Activated naive CD8-positive, alpha-beta T cell treated with anti-CD3 and anti-CD28 coated beads for 36 hours (primary cell): ENCODE data around the gene SDHA. TPM values are rescaled to one million over a fixed set of nuclear protein-coding genes. Genes with fewer than 3 reads are reported as not detected.
A peak's percentile ranks its signal among the peaks of the same experiment; 100 is the strongest.
"Not testable (repeated sequence)": the region's sequence is repeated elsewhere in the genome, so short reads cannot be mapped to it uniquely, and the experiment has no call there.

Source experiments
- DNase-seq: peaks from one replicate; pipeline ENCODE4 v3.0.0; 2021
- H3K27ac Mint-ChIP-seq: one replicate; pipeline ENCODE4 v1.8.0; 2022; ENCODE audit warnings: mild to moderate bottlenecking, moderate library complexity, mixed read lengths
- H3K27me3 Mint-ChIP-seq: one replicate; pipeline ENCODE4 v1.8.0; 2022; ENCODE audit warnings: mild to moderate bottlenecking, mixed read lengths
- H3K36me3 Mint-ChIP-seq: one replicate; pipeline ENCODE4 v1.8.0; 2021; ENCODE audit warnings: mild to moderate bottlenecking, mixed read lengths
- H3K4me1 Mint-ChIP-seq: one replicate; pipeline ENCODE4 v1.8.0; 2021; ENCODE audit warnings: mixed read lengths
- H3K4me3 Mint-ChIP-seq: one replicate; pipeline ENCODE4 v1.8.0; 2022; ENCODE audit warnings: mild to moderate bottlenecking, moderate library complexity, mixed read lengths
- H3K9me3 Mint-ChIP-seq: one replicate; pipeline ENCODE4 v1.8.0; 2022; ENCODE audit warnings: mixed read lengths
- total RNA-seq, 2 experiments: library from RNA; stranded (reverse); gene quantifications; one replicate each; pipeline ENCODE4 v1.2.3, GENCODE V29; 2021

Gene SDHA
- total RNA-seq, 2 experiments from 2014 or later: 146 to 149 TPM

DNA sequence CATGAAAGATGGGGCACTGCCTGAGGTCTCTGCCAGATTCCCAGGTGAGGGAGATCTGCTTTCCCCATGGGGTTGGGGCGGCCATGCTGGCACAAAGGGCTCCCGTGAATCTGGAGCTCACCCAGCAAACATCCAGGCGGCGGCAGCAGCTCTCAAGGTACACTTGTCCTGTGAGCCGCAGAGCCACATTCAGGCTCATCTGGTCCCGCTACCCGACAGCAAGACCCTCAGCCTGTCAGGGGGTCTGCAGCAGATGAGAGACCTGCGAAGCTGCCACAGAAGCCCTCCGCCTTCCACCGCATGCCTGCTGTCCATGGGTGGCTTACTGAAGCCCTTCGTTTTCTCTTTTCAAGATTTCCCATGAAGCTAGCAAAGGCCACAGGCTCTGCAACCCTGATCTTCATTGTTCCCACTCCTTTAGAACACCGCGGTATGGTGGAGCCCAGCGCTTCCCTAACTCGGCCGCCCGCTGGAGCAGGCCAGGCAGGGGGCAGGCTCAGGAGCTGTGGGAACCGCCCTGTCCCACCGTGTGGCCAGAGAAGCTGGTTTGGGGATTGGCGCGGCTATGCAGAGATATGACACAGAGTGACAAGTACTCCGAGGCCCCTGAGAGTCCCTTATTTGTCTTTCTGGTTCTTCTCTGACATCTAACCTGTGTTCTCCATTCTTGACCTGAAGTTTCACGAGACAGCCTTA lies 18.0 kb upstream of the SDHA start:
- H3K27me3 Mint-ChIP-seq: no peaks in the 10 kb centered on the region
- H3K9me3 Mint-ChIP-seq: no peaks in the 10 kb centered on the region
- H3K27ac Mint-ChIP-seq: no peak overlapping the region
- no peaks in the 10 kb centered on the region for H3K4me1 Mint-ChIP-seq
- H3K4me3 Mint-ChIP-seq: no peak overlapping the region
- no peak for DNase-seq
- H3K36me3 Mint-ChIP-seq: no peaks in the 10 kb centered on the region

DNA sequence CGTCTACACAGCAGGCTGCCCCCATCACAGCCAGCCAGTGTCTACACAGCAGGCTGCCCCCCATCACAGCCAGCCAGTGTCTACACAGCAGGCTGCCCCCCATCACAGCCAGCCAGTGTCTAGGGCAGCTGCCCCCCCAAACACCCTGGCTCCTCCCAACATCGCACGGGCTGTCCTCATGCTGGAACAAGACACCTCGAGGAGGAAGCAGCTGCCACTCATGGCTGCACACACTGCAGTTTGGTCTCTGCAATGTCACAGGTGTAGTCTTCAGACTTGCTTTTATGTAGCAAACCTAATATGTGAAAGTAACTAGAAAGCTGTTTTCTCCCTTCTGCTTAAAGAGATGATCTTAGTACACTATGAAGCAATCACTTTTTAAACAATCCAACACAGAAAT lies 17.1 kb upstream of the SDHA start:
- Mint-ChIP-seq H3K4me1 (no peaks in the 10 kb centered on the region), H3K4me3 (no peak overlapping the region)

DNA sequence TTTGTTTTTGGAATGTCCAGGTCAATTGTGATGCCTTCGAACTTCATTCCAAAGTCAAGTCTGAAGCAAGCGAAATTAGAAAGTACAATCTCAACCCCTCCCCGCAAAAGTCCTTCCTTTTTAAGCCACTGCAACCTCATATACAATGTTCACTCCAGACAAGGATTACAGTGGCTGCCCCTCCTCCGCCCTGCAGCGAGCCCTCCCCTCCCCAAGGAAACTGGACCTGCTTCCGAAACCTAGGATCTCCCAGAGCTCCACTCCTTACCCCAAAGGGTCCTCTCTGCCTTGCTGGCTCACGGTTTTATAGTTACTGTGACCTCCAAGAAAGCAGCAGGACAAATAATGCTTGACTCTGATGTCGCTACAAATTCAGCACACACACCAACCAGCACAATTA lies 16.4 kb upstream of the SDHA start:
- Mint-ChIP-seq H3K4me3 (no peak overlapping the region), H3K27ac (no peak overlapping the region)

More for the DNA sequence above, 17.1 kb upstream of the SDHA start:
- no peak for DNase-seq
- no peaks in the 10 kb centered on the region for H3K9me3 Mint-ChIP-seq
- no peaks in the 10 kb centered on the region for H3K36me3 Mint-ChIP-seq
- H3K27ac Mint-ChIP-seq: no peak overlapping the region
- H3K27me3 Mint-ChIP-seq: no peaks in the 10 kb centered on the region

DNA sequence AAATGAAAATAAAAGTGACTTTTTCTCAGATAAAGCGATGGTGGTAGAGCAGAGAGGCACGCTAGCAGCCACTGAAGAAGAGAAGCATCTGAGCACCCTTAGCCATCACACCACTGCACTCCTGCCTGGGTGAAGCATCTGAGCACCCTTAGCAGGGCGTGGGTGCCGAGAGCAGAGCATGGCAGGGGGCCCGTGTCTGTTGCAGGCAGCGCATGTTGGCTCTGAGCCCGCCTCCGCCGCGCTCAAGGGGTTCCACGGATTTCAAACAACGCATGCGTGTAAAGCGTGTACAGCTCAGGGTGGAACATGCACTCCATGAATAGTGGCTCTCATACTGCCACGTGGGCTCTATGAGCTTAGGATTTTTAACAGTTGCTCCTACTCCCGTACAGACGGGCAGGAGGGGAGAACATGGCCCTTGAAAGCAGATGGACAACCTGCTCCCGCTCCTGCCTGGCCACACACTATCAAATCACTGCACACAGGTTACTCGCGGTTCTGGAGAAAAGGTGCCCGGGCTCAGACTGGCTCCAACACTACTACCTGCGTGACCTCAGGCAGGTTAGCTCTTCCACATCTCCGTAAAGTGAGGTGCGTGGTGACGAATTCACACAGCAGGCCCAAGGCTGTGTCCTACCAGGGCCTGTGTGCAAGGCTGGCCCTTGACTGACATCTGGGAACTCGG lies 14.7 kb upstream of the SDHA start:
- H3K27me3 Mint-ChIP-seq: no peaks in the 10 kb centered on the region
- H3K4me1 Mint-ChIP-seq: no peaks in the 10 kb centered on the region
- no peaks in the 10 kb centered on the region for H3K9me3 Mint-ChIP-seq
- DNase-seq: no peak
- no peak overlapping the region for H3K4me3 Mint-ChIP-seq
- H3K36me3 Mint-ChIP-seq: no peaks in the 10 kb centered on the region
- no peak overlapping the region for H3K27ac Mint-ChIP-seq

More for the DNA sequence above, 16.4 kb upstream of the SDHA start:
- Mint-ChIP-seq H3K9me3 (no peaks in the 10 kb centered on the region), H3K36me3 (no peaks in the 10 kb centered on the region), H3K27me3 (no peaks in the 10 kb centered on the region), H3K4me1 (no peaks in the 10 kb centered on the region)
- DNase-seq: no peak

DNA sequence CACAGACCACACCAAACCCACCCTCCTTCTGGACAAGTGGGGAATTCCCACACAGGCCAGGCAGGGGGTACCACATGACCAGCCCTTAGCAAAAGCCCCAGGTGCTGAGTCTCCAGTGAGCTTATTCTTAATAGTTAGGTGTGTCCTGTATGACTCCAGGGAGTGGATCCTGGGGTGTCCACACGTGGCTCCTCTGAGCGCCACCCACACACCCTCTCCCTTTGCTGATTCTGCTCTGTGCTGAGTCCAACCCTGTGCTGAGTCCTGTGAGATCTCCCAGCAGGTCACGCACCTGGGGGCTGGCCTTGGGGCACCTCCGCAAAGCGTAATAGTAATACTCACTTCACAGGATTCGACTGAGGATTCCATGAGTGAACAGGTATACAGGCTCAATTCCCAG lies 14.1 kb upstream of the SDHA start:
- no peak overlapping the region for H3K4me3 Mint-ChIP-seq
- H3K36me3 Mint-ChIP-seq: no peaks in the 10 kb centered on the region
- H3K9me3 Mint-ChIP-seq: no peaks in the 10 kb centered on the region
- H3K27ac Mint-ChIP-seq: no peak overlapping the region
- DNase-seq: no peak
- no peaks in the 10 kb centered on the region for H3K27me3 Mint-ChIP-seq
- peaks cover 3% of the 10 kb centered on the region for H3K4me1 Mint-ChIP-seq

DNA sequence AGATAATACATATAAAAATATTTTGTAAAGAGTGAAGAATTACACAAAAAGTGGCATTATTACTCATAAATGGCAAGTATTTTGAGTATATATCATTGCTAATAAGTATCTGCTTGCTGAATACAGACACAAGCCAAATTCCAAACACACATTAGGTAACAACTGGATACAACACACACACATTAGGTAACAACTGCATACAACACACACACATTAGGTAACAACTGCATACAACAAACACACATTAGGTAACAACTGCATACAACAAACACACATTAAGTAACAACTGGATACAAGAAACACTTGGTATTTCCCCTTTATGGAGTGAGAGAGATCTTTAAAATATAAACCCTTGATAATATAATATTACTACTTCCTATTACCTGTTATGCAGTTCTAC lies 13.7 kb upstream of the SDHA start:
- no peak overlapping the region for H3K4me3 Mint-ChIP-seq
- H3K36me3 Mint-ChIP-seq: no peaks in the 10 kb centered on the region
- no peaks in the 10 kb centered on the region for H3K27me3 Mint-ChIP-seq
- H3K27ac Mint-ChIP-seq: no peak overlapping the region
- no peaks in the 10 kb centered on the region for H3K9me3 Mint-ChIP-seq
- peaks cover 3% of the 10 kb centered on the region for H3K4me1 Mint-ChIP-seq
- DNase-seq: no peak

DNA sequence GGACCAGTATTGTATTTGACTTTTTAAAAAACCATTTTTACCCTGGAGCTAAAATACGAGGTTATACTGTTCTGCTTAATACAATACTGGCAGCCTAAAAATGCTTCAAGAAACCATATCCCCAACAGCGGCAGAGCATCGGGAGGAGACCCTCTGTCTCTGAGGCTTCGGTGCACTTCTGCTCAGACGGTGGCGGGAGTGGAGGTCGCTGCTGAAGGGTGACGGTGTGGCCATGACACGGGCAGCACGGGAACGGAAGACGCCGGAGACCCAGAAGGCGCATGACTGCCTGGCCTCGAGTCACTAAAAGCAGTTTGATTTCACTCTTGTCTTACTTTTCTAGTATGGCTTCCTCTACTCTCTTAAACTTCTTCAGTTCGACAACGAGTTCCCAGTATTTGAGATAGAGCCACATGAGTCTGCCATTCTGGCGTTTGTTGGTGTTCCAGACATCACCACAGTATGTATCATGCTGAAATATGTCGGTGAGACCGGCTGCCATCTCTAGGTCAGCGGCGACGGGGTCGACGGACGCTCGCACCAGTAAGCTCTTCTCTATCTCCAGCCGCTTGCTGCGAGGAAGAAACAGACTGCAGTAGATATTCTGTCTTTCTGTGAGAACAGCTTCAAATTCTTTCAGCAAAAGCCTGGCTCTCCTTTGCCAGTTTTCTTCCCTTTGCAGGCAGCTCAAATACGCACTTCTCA lies 13.0 kb upstream of the SDHA start:
- no peak overlapping the region for H3K4me3 Mint-ChIP-seq
- no peak for DNase-seq
- no peak overlapping the region for H3K27ac Mint-ChIP-seq
- no peaks in the 10 kb centered on the region for H3K27me3 Mint-ChIP-seq
- no peaks in the 10 kb centered on the region for H3K36me3 Mint-ChIP-seq
- H3K4me1 Mint-ChIP-seq: peaks cover 10% of the 10 kb centered on the region
- no peaks in the 10 kb centered on the region for H3K9me3 Mint-ChIP-seq

DNA sequence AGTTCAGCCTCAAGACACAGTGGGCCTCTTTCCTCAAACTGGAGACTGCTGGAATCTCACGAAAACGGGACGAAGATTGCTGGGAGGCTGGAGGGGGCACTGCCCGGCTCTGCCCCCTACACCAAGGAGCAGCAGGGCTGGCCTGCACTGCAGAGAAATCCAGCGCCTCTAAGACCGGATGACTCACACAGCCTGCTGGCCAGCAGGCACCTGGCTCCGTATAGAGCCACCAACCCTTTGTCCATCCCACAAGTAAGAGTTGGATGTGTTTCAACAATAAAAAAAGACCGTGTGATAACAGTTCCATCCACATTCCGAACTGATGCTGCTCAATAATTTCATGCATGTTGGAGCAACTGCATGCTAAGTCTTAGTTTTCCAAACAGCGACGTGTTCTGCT lies 11.7 kb upstream of the SDHA start:
- H3K27ac Mint-ChIP-seq: no peak overlapping the region
- no peaks in the 10 kb centered on the region for H3K36me3 Mint-ChIP-seq
- no peaks in the 10 kb centered on the region for H3K27me3 Mint-ChIP-seq
- no peak for DNase-seq
- peaks cover 13% of the 10 kb centered on the region for H3K4me1 Mint-ChIP-seq
- H3K9me3 Mint-ChIP-seq: no peaks in the 10 kb centered on the region
- H3K4me3 Mint-ChIP-seq: no peak overlapping the region

DNA sequence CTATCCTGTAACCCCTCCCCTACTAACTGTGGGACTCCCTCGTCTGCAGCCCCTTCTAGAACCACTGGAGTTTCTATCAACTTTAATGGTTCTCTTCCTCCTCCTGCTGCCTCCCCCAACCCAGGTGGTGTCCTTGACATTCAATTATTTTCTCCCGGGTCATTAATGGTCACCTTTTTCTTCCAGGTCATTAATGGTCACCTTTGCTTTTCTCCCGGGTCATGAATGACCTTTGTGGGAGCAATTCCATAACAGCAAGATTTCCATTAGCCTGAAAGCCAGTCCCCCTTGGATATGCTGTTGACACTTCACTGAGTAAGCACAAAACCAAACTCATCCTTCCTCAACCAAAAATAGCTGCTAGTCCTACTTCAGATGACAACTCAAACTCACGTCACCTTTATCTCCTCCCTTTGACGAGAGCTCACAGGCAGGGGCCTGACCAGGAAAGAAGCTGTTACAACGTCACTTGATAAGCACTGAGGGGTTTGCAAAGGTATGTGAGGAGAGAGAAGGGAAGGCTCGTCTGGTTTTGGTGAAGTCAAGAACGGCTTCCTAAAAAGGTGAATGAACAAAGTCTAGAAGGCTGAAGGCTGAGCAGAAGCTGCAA lies 11.1 kb upstream of the SDHA start:
- Mint-ChIP-seq H3K36me3 (no peaks in the 10 kb centered on the region), H3K27ac (no peak overlapping the region), H3K4me1 (peaks cover 13% of the 10 kb centered on the region), H3K9me3 (no peaks in the 10 kb centered on the region), H3K27me3 (no peaks in the 10 kb centered on the region), H3K4me3 (no peak overlapping the region)
- DNase-seq: no peak

DNA sequence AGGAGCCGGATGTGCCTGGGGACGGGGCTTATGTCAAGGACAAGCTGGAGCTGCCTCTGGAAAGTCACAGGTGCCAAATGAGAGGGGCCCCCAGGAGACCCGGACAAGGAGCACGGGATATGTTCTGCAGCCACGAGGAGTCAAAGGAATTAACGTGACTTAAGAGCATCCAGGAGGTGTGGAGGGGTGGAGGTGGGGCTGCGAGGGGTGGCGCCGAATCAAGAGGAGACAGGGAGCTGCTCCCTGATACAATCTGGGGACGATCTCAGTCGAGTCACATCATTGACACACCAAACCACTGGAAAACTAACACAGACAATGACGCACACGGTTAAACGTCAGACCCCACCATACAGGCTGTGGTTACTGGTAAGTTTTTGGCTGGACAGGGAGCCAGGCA lies 10.5 kb upstream of the SDHA start:
- Mint-ChIP-seq H3K27me3 (no peaks in the 10 kb centered on the region), H3K27ac (no peak overlapping the region), H3K4me3 (no peak overlapping the region), H3K9me3 (no peaks in the 10 kb centered on the region), H3K36me3 (no peaks in the 10 kb centered on the region), H3K4me1 (peaks cover 13% of the 10 kb centered on the region)
- DNase-seq: no peak

DNA sequence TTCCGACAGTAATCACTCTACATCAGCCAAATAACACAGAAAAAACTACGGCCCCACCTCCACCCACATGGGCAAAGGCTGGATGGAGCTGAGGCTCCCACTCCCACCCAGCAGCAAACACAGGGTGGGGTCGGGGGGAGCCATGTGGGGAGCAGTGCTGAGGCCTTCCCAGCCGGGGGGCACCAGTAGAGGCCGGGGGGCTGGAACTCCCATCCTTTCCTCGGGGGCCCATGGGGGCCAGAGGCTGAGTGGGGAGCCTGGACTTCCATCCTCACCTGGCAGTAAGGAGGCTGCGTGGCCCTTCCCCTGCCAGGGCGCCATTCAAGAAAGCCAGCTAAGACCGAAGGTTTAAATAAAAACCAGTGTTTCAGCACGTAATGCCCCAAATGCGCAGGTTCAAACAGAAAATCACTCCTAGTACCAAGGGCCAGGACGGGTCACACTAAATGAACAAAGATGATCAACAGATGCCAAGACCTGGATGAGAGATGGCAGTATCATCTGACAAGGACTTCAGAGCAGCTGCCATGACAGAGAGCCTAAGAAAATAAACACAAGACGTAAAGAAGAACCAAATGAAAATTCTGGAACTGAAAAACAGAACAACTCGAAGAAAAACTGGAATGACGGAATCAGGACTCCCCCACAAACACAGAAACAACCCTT lies 9.5 kb upstream of the SDHA start:
- Mint-ChIP-seq H3K9me3 (no peaks in the 10 kb centered on the region), H3K4me1 (peaks cover 15% of the 10 kb centered on the region), H3K4me3 (no peak overlapping the region), H3K27ac (no peak overlapping the region), H3K36me3 (peaks cover 1% of the 10 kb centered on the region), H3K27me3 (no peaks in the 10 kb centered on the region)
- DNase-seq: no peak

DNA sequence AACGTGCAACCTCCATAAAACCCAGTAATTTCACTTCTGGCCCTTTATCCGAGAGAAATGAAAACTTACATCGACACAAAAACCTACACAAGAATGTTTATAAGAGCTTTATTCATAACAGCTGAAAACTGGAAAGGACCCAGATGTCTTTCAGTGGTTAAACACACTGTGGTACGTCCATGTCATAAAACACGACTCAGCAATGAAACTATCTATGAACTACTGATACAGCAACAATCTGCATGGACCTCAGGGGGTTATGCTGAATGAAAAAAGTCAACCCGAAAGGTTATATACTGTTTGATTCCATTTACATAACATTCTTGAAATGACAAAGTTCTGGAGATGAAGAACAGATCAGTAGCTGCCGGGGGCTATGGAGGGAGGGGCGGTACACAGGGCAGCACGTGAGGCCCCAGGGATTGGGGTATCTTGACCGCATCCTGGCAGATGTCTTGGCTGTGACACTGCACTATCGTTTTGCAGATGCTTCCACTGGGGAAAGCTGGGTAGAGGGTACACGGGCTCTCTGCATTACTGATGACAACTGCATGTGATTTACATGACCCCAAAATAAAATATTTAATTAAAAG lies 4.2 kb upstream of the SDHA start:
- Mint-ChIP-seq H3K27ac (peak overlapping the region; percentile 87), H3K4me1 (peaks cover 36% of the 10 kb centered on the region), H3K9me3 (no peaks in the 10 kb centered on the region), H3K4me3 (peak overlapping the region; percentile 58), H3K27me3 (no peaks in the 10 kb centered on the region), H3K36me3 (peaks cover 21% of the 10 kb centered on the region)
- no peak for DNase-seq

DNA sequence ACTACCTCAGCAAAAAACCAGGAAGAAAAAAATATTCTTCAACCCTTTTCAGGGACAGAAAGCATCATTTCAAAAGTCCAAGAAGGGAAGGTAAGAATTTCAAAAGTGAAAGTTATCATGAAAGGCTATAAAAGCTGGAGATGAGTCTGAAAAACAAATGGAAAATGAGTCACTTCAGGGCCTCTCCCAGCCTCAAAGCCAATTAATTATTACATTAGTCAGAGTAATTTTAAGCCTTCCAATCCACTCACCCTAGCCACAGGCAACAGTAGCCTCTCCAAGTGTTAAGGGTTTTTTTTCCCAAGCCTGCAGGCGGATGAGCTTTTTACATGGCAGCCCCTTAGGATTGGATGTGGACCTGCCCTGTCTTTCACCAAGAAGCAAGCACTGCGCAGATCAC lies 2.9 kb upstream of the SDHA start:
- peaks cover 34% of the 10 kb centered on the region for H3K4me1 Mint-ChIP-seq
- H3K27me3 Mint-ChIP-seq, H3K9me3 Mint-ChIP-seq, DNase-seq: not testable (repeated sequence)
- H3K36me3 Mint-ChIP-seq: peaks cover 21% of the 10 kb centered on the region
- H3K4me3 Mint-ChIP-seq: peak overlapping the region; percentile 58
- peak overlapping the region; percentile 87 for H3K27ac Mint-ChIP-seq

DNA sequence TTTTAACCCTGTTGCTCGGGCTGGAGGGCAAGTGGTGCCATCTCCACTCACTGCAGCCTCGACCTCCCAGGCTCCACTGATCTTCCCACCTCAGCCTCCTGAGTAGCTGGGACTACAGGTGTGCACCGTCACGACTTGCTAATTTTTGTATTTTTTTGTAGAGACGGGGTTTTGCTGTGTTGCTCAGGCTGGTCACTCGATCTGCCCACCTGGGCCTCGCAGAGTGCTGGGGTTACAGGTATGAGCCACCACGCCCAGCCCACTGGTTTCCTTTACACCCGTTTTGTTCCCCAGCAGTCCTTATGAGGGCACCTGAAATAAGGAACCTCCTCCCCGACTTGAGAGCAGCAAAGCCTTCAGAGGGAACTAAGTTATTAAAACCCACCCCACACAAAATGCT lies 2.0 kb upstream of the SDHA start:
- H3K36me3 Mint-ChIP-seq: peaks cover 21% of the 10 kb centered on the region
- peak overlapping the region; percentile 87 for H3K27ac Mint-ChIP-seq
- H3K4me1 Mint-ChIP-seq: peaks cover 40% of the 10 kb centered on the region
- peak overlapping the region; percentile 58 for H3K4me3 Mint-ChIP-seq
- H3K9me3 Mint-ChIP-seq, DNase-seq, H3K27me3 Mint-ChIP-seq: not testable (repeated sequence)
